HG02623 (cell line): ENCODE data around the gene POLR3GL.
"Not testable (repeated sequence)": the region's sequence is repeated elsewhere in the genome, so short reads cannot be mapped to it uniquely, and the experiment has no call there.

Source experiments
- ATAC-seq: cut with Tn5 transposase; IDR thresholded peaks from one replicate; pipeline ENCODE4 v1.9.1; 2021; ENCODE audit warnings: moderate library complexity; ENCODE audit not compliant: unreplicated experiment

POLR3GL gene

GRCh38 chr1:146016891-146017290, 52.4 kb downstream of the POLR3GL start:
- ATAC-seq: no peak

GRCh38 chr1:146019231-146020057, 55.0 kb downstream of the POLR3GL start:
- ATAC-seq: no peak

GRCh38 chr1:146020058-146021049, 55.9 kb downstream of the POLR3GL start:
- no peak for ATAC-seq

- ATAC-seq: no peak
These were observed 56.6 kb downstream of the POLR3GL start for GRCh38 chr1:146021050-146021445.

- no peak for ATAC-seq
These were observed 57.3 kb downstream of the POLR3GL start, which contains the start of gene HJV for GRCh38 chr1:146021622-146022402. TSS of gene HJV (minus strand) at chr1:146021735. CDS start at chr1:146020231, 1,504 bp downstream.

- ATAC-seq: no peak
These were observed 58.1 kb downstream of the POLR3GL start for GRCh38 chr1:146022403-146023127.

GRCh38 chr1:146025787-146026495, 61.5 kb downstream of the POLR3GL start:
- not testable (repeated sequence) for ATAC-seq

- not testable (repeated sequence) for ATAC-seq
These were observed 62.2 kb downstream of the POLR3GL start for GRCh38 chr1:146026650-146027049.
